Gastrocnemius medialis (tissue), 4 donors: ENCODE results near the gene SF3B3. TPM values are rescaled to one million over a fixed set of nuclear protein-coding genes. Genes with fewer than 3 reads are reported as not detected.

Source experiments
- ATAC-seq, 2 donors: fragments of 150-250 bp; one replicate each; pipeline ENCODE4 v1.9.1; 2016
- DNase-seq, 2 donors: peaks; one replicate each; pipeline ENCODE4 v3.0.0-alpha.2; 2019
- H3K27ac ChIP-seq, 4 donors: fragments of 200-600 bp; sonication (generic); 1 replicate in 1 of 4; 2 replicates in 3 of 4; pipeline ENCODE4 v1.5.1; 2016 to 2018; ENCODE audit warnings: mild to moderate bottlenecking in 2 of 4, moderate library complexity in 1 of 4
- H3K27me3 ChIP-seq, 3 donors: fragments of 200-600 bp; sonication (generic) in 2 of 3; 1 replicate in 1 of 3; 2 replicates in 2 of 3; pipeline versions ENCODE4 v1.5.1 to v1.6.0; 2016 to 2019; ENCODE audit warnings: mild to moderate bottlenecking in 1 of 3, moderate library complexity in 1 of 3
- H3K36me3 ChIP-seq, 2 donors: fragments of 200-600 bp; sonication (generic) in 1 of 2; one replicate each; pipeline ENCODE4 v1.5.1; 2017 to 2018
- H3K4me1 ChIP-seq, 2 donors: fragments of 200-600 bp; sonication (generic) in 1 of 2; one replicate each; pipeline ENCODE4 v1.5.1; 2016 to 2017; ENCODE audit warnings: mild to moderate bottlenecking in 2 of 2
- H3K4me3 ChIP-seq, 4 donors: fragments of 200-600 bp; sonication (generic) in 3 of 4; 1 replicate in 1 of 4; 2 replicates in 3 of 4; pipeline ENCODE4 v1.5.1; 2016 to 2019; ENCODE audit warnings: mild to moderate bottlenecking in 2 of 4
- H3K9me3 ChIP-seq, 3 donors: fragments of 200-600 bp; sonication (generic) in 2 of 3; 1 replicate in 1 of 3; 2 replicates in 2 of 3; pipeline ENCODE4 v1.5.1; 2016 to 2019
- POLR2A ChIP-seq, 2 donors: fragments of 450-650 bp; IDR thresholded peaks; one replicate each; pipeline ENCODE4 v1.6.1; 2017; ENCODE audit warnings: antibody characterized with exemption in 2 of 2, mild to moderate bottlenecking in 2 of 2, moderate library complexity in 2 of 2
- in situ Hi-C, 4 donors: fragments of 200-750 bp; cut with MboI; loops; one replicate each; pipeline versions ENCODE4 v1.15.0 to v1.8.0; 2017; ENCODE audit warnings: low sequenced_read_pairs in 4 of 4
- intact Hi-C: fragments of 100-400 bp; cut with DNase I; formaldehyde crosslinking; loops from one replicate; pipeline ENCODE4 v1.15.1; 2023; ENCODE audit warnings: low total_unique reads
- total RNA-seq, 4 donors: library from RNA; depleted of rRNA; stranded (reverse); fragments of >200 nt; gene quantifications; one replicate each; pipeline versions ENCODE4 v1.1.0 to v1.2.3, GENCODE V29; 2016
- TF ChIP-seq, protein P1 (sequence below), 5 experiments: fragments of 450-650 bp in 3 of 5; fragments of 200-600 bp in 2 of 5; sonication (generic) in 2 of 5; IDR thresholded peaks in 4 of 5; conservative IDR thresholded peaks in 1 of 5; 1 replicate in 4 of 5; 2 replicates in 1 of 5; pipeline ENCODE4 v1.5.1; 2016 to 2019; ENCODE audit warnings: antibody characterized with exemption in 5 of 5, mild to moderate bottlenecking in 3 of 5, moderate library complexity in 3 of 5

The SF3B3 gene
- total RNA-seq, 4 donors from 2014 or later, result 71.0 to 110 (median 97.2) TPM

GRCh38 chr16:70573451-70574121 is 50.0 kb downstream of the SF3B3 start:
- H3K4me1 ChIP-seq, result peaks cover 23 to 65% of the 10 kb centered on the region in 2 donors
- peak overlapping the region in 1 of 4 donors; percentile 2 for H3K4me3 ChIP-seq
- H3K36me3 ChIP-seq, result peaks cover 0 to 37% of the 10 kb centered on the region in 2 donors
- ATAC-seq, result peak; percentile 81 to 83
- DNase-seq, result peak; percentile 74 to 76
- in situ Hi-C loops, result no loop called here
- H3K27ac ChIP-seq, result peak overlapping the region; percentile 61 to 95 (median 91)
- intact Hi-C loops, result loop anchor here (2.0 kb wide), 1 partner anchor 79 kb away; no protein-coding TSS in a partner anchor
- no peak for TF ChIP-seq POLR2A (IDR thresholded peaks at IDR 0.05)
- TF ChIP-seq, protein P1, sequence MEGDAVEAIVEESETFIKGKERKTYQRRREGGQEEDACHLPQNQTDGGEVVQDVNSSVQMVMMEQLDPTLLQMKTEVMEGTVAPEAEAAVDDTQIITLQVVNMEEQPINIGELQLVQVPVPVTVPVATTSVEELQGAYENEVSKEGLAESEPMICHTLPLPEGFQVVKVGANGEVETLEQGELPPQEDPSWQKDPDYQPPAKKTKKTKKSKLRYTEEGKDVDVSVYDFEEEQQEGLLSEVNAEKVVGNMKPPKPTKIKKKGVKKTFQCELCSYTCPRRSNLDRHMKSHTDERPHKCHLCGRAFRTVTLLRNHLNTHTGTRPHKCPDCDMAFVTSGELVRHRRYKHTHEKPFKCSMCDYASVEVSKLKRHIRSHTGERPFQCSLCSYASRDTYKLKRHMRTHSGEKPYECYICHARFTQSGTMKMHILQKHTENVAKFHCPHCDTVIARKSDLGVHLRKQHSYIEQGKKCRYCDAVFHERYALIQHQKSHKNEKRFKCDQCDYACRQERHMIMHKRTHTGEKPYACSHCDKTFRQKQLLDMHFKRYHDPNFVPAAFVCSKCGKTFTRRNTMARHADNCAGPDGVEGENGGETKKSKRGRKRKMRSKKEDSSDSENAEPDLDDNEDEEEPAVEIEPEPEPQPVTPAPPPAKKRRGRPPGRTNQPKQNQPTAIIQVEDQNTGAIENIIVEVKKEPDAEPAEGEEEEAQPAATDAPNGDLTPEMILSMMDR (IDR thresholded peaks at IDR 0.05 in 4 of 5, conservative IDR thresholded peaks at IDR 0.05 in 1 of 5), result no peak
- H3K9me3 ChIP-seq, result no peaks in the 10 kb centered on the region
- no peaks in the 10 kb centered on the region for H3K27me3 ChIP-seq

DNA sequence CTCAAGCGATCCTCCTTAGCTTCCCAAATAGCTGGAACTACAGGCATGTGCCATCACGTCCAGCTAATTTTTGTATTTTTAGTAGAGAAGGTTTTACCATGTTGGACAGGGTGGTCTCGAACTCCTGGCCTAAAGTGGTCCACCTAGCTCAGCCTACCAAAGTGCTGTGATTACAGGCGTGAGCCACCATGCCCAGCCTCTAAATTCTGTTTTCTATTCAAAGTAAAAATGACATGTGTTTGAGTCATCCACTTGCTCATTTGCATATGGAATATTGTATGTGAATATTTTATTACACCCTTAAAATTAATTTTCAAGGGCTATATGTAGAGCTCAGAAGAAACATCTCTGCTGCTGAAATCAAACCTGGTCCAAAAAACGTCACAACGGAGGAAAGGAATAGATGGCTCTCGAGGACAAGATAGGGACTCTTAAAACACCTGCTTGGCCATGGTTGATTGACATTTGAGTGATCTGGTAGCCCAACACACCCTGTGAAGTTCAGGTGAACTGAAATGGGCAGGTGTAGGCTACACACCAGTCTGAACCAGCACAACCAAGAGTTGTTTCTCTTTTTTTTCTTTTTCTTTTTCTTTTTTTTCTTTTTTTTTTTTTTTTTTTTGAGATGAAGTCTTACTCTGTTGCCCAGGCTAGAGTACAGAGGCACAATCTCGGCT is 51.1 kb downstream of the SF3B3 start:
- Histone ChIP-seq H3K9me3 (no peaks in the 10 kb centered on the region), H3K4me1 (peaks cover 23 to 65% of the 10 kb centered on the region in 2 donors), H3K27ac (peak overlapping the region; percentile 61 to 95 (median 91)), H3K36me3 (peaks cover 0 to 26% of the 10 kb centered on the region in 2 donors), H3K27me3 (no peaks in the 10 kb centered on the region), H3K4me3 (no peak overlapping the region)
- TF ChIP-seq, protein P1 (IDR thresholded peaks at IDR 0.05 in 4 of 5, conservative IDR thresholded peaks at IDR 0.05 in 1 of 5), result no peak
- TF ChIP-seq POLR2A (IDR thresholded peaks at IDR 0.05), result no peak
- ATAC-seq, result no peak
- intact Hi-C loops (no loop called here), in situ Hi-C loops (no loop called here)
- no peak for DNase-seq

- H3K4me3 ChIP-seq, result no peak overlapping the region
- DNase-seq (no peak), ATAC-seq (no peak)
- intact Hi-C loops (no loop called here), in situ Hi-C loops (no loop called here)
- peaks cover 0 to 20% of the 10 kb centered on the region in 2 donors for H3K36me3 ChIP-seq
- H3K4me1 ChIP-seq, result peaks cover 23 to 65% of the 10 kb centered on the region in 2 donors
- no peaks in the 10 kb centered on the region for H3K27me3 ChIP-seq
- H3K9me3 ChIP-seq, result no peaks in the 10 kb centered on the region
- peak overlapping the region in 3 of 4 donors; percentile 60 to 95 (median 95) for H3K27ac ChIP-seq
- TF ChIP-seq, protein P1 (IDR thresholded peaks at IDR 0.05 in 4 of 5, conservative IDR thresholded peaks at IDR 0.05 in 1 of 5), result no peak
- TF ChIP-seq POLR2A (IDR thresholded peaks at IDR 0.05), result no peak
Measured at GRCh38 chr16:70575376-70575775, 51.8 kb downstream of the SF3B3 start.

DNA sequence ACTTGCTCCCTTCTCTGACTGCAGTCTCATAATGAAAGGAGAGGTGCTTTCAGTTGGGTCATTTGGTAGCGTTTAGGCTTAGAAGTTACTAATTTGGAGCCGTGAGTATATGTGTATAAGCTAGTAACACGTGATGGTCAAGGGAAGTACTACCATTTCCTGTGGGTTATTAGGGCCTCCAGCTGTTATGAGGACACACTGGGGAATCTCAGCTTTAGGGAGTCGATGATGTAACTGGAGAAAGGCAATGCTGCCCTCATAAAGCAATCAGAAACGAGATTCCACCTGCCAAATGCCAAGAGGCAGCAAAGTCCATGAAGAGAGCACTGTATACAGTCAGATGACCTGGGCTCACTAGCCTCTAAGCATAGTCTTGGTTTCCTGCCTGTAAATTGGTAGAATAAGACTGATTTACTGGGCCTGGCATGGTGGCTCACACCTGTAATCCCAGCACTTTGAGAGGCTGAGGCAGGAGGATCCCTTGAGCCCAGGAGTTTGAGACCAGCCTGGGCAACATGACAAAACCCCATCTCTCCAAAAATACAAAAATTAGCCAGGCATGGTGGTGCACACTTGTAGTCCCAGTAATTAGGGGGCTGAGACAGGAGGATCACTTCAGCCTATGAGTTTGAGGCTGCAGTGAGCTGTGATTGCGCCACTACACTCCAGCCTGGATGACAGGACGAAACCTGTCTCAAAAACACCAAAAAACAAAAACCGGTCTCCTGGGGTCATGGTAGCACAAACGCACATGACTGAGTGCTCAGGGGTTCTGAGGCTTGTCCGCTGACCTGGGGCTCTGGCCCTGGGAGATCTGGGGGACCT is 53.0 kb downstream of the SF3B3 start:
- Histone ChIP-seq H3K9me3 (no peaks in the 10 kb centered on the region), H3K27me3 (no peaks in the 10 kb centered on the region), H3K27ac (peak overlapping the region; percentile 34 to 95 (median 78)), H3K36me3 (peaks cover 0 to 7% of the 10 kb centered on the region in 2 donors), H3K4me3 (no peak overlapping the region), H3K4me1 (peaks cover 23 to 57% of the 10 kb centered on the region in 2 donors)
- intact Hi-C loops, result no loop called here
- no peak for DNase-seq
- ATAC-seq, result peak in 1 of 2 donors; percentile 3
- in situ Hi-C loops, result no loop called here
- TF ChIP-seq, protein P1 (IDR thresholded peaks at IDR 0.05 in 4 of 5, conservative IDR thresholded peaks at IDR 0.05 in 1 of 5), result no peak
- TF ChIP-seq POLR2A (IDR thresholded peaks at IDR 0.05), result no peak
